Measurements from ENCODE around the gene POMT1.
"Not testable (repeated sequence)": the region's sequence is repeated elsewhere in the genome, so short reads cannot be mapped to it uniquely, and the experiment has no call there.

Gene POMT1

DNA sequence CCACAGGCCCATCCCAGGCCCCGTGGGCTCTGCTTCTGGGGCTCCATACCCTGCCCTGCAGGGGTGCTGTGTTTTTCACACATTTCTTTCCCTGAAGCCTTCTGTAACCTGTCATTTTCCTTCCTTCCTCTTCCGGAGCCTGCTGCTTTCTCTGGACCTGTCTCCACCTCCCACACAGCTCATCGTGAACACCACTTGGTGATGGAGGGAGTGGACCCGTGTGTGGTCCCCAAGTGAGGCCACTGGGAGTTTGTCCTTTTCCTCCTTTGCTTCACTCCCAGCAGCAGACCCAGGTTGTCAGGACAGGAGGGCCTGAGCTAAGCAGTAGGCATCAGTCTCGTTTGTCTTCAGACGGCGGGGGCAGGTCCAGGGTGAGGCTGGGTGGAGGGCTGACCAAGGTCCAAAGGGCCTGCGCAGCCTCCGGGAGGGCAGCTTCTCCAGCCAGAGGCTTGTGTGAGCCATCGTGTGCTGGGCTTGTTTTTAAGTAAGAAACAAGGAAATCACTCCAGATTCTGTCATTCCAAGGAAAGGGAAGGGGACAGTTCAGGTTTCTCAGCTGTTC lies 5.8 kb upstream of the POMT1 start:
- no peak for DNase-seq

DNA sequence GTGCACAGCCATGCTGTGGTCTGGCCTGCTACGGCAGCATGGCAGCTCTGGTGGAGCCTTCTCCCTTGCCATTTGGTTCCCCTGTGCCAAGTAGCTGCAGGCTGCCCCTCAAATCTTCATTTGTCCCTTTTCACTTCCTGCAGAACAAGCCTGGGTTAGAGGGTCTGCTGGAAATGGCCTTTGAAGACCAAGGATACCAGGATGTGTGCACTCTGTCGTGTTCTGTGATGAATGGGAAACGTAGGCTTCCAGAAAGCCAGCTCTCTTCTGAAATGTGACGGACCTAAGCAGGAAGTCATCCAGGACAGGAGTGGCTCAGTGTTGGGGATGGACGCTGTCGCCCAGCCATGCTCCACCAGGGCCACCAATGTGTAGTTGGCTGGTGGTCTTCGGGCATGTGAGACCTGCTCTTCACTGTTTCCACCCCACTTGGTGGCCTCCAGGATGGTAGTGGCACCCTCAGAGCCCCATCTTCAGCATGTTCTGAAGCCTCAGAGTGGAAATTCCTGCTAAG lies 3.4 kb upstream of the POMT1 start:
- DNase-seq = no peak

DNA sequence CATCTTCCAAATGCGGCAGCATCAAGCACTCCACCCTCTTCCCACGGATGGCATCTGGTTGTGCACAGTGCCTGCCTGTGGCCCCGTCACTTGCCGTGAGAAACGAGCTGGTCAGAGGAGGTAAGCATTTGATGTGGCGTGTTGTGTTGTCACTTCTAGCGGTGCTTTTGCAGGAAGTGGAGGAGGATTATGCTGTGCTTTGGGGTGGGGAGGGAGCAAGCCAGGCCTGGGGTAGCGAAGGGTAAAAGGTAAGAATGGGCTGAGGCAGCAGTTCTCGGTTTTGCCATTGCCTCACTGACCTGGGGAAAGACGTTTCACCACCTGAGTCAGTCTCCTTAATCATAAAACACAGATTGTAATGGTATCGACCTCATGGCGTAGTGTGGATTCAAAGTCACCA lies 2.3 kb upstream of the POMT1 start:
- no peak for DNase-seq

DNA sequence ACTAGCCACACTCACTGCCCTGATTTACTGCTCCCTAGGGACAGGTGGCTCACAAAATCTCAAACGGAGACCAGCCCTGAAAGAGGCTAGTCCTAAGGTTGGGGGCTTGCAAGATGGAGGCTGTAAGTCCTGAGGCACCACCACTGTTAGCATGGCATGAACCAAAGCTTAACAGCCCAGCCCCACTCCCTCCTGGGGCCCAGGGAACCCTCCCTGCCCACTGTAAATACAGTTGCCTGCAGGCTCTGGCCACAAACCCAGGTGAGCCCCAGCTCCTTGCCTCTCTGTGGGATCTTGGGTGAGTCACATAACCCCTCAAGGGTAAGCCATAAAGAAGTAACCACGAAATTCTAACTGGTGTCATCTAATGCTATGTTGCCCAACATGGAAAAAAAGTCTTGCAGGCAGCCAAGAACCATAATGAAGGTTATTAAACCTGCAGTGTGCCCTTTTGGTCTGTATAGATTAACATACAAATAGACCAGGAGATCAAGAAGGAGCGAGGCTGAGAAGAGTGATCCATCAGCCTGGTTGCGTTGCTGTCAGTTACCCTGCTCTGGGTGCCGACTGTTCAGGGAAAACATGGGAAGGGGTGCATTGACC lies 1.7 kb upstream of the POMT1 start:
- DNase-seq = no peak

DNA sequence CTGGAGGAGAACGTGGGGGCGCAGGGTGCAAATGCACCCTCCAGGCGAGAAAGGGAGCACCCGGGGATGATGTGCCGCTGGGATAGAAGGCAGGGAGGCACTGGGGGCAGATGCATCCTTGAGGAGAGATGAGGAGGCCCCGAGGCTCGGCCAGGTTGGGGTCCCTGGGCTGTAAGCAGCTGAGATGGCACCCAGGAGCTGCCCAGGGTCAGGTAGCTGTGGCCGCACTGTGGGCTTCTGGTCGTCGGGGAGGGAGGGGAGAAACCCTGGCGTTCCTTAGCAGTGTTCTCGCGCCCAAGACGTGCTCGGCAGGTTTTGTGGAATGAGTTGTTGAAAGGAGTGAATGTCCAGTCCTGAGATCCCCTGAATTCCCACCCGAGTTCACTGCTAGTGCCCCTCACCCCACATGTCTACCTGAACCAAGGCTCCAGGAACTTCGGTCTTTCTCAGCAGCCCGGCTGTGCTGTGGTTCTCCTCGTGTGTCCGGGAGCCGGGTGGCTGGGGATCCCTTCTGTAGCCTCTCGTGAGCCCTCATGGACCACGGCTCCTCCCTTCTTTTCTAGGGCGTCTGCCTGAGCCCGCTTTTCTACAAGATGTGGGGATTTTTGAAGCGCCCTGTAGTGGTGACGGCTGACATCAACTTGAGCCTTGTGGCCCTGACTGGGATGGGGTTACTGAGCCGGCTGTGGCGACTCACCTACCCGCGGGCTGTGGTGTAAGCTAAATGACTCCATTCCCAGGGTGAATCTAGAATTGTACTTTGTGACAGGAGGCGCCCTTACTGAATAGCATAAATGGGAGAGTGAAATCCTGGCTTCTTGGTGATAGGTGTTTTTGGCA lies 1.1 kb downstream of the POMT1 start:
- DNase-seq = peak; percentile 19

GRCh38 chr9:131505012-131505411 lies 2.3 kb downstream of the POMT1 start:
- no peak for DNase-seq

GRCh38 chr9:131511416-131511815 lies 8.7 kb downstream of the POMT1 start:
- DNase-seq = no peak

- DNase-seq = no peak
These were observed 9.2 kb downstream of the POMT1 start for GRCh38 chr9:131511880-131512279.

DNA sequence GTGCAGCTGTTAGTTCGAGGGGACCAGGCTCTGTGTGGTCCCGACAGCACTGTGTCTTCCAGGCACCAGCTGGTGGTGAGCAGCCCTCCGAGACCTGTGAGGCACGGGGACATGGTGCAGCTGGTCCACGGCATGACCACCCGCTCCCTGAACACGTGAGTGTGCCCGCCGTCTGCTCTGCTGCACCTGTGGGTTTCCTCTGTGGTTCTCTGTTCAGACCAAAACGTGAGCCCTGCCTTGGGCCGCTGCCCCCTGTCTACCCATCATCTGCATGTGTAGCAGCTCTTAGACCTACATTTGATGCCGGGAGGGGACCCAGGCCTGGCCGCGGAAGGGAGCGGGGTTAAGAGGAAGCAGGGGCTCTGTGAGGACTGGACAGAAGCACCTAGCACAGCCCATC lies 10.5 kb downstream of the POMT1 start:
- no peak for DNase-seq

DNA sequence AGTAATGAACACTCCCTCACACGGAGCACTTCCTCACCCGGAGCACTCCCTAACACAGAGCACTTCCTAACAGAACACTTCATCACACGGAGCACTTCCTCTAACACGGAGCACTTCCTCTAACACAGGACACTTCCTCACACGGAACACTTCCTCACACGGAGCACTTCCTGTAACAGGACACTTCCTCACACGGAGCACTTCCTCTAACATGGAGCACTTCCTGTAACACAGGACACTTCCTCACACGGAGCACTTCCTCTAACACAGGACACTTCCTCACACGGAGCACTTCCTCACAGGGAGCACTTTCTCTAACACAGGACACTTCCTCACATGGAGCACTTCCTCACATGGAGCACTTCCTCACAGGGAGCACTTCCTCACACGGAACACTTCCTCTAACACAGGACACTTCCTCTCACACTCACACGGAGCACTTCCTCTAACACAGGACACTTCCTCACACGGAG lies 12.9 kb downstream of the POMT1 start:
- not testable (repeated sequence) for DNase-seq

DNA sequence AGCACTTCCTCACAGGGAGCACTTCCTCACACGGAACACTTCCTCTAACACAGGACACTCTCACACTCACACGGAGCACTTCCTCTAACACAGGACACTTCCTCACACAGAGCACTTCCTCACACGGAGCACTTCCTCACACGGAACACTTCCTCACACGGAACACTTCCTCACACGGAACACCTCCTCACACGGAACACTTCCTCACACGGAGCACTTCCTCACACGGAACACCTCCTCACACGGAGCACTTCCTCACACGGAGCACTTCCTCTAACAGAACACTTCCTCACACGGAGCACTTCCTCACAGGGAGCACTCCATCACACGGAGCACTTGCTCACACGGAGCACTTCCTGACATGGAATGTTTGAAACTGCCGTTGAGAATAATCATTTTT lies 13.4 kb downstream of the POMT1 start:
- DNase-seq = no peak

- no peak for DNase-seq
These were observed 14.2 kb downstream of the POMT1 start for GRCh38 chr9:131516930-131517329.

GRCh38 chr9:131517761-131518190 lies 15.1 kb downstream of the POMT1 start:
- DNase-seq = no peak

DNA sequence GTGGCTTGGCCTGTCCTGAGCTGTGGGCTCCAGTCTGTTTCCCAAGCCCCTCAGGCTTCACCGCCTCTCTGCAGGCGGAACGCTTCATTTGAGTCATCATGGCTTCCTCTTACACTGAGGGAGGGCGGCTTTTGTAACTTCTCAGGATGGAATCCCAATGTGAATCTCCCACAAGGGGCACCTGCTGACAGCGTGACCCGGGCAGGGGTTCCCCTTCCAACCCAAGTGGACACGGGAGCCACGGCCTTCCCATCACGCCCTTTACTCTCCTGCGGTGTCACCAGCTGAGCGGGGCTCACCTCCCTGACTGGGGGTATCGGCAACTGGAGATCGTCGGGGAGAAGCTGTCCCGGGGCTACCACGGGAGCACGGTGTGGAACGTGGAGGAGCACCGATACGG lies 15.8 kb downstream of the POMT1 start:
- no peak for DNase-seq

DNA sequence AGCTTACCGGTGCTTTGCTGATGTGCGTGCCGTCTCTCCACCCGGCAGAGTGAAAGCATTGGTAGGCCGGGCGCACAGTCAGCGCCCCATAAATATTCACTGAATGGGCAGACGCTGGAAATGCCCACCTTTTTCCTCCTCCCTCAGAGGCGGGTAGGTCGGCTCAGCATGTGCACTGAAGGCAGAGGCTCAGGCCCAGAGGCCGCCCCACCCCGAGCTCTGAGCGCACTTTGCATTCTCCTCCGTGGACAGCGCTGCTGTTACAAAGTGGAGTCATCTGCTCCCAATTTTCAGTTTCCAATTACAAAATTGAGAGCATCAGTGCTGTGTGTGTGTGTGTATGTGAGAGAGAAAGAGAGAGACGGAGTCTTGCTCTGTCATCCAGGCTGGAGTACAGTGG lies 17.8 kb downstream of the POMT1 start:
- DNase-seq = no peak

DNA sequence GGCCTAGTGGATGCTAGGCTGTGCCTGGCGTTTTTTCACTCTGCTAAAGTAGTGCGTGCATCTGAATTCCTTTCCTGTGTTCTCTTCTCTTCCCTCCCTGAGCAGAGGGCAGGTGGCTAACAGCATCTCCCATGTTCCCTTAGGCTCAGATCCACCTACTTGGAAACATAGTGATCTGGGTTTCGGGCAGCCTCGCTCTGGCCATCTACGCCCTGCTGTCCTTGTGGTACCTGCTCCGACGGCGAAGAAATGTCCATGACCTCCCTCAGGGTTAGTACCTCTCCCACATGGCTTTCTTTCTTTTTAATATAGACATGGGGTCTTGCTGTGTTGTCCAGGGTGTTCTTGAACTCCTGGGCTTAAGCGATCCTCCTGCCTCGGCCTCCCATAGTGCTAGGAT lies 18.5 kb downstream of the POMT1 start:
- DNase-seq = no peak

DNA sequence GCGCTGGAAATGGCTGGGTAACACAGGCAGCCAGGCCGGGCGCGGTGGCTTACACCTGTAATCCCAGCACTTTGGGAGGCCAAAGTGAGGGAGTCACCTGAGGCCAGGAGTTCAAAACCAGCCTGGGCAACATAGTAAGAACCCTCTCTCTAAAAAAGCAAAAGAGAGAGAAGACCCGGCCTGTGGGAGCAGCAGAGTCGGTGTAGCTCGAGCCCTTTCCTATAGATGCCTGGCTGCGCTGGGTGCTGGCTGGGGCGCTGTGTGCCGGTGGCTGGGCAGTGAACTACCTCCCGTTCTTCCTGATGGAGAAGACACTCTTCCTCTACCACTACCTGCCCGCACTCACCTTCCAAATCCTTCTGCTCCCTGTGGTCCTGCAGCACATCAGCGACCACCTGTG lies 19.1 kb downstream of the POMT1 start:
- DNase-seq = no peak

- DNase-seq = no peak
These were observed 19.8 kb downstream of the POMT1 start for GRCh38 chr9:131522257-131523085.

DNA sequence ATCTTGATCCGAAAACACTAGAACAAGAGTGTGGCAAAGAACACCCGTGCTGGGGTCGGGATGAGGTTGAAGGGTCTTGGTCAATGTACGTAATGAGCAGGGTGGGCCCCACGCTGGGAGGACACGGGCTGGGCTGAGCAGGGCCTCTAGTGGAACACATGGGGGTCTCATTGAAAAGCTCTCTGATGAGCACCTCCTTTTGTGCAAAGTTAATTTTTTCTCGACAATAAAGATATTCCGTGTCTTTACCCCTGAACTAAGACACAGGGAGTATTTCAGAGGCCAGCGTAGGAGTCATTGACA lies 20.3 kb downstream of the POMT1 start:
- DNase-seq = no peak

- no peak for DNase-seq
These were observed 21.0 kb downstream of the POMT1 start for GRCh38 chr9:131523451-131524435.

GRCh38 chr9:131524665-131525315 lies 22.1 kb downstream of the POMT1 start:
- DNase-seq = no peak
